Activated naive CD4-positive, alpha-beta T cell treated with anti-CD3 and anti-CD28 coated beads, Interleukin-2, amount 50 U/mL, for 24 hours (primary cell): ENCODE data around the gene TMEM150B.

ENCODE experiments used
- H3K27ac Mint-ChIP-seq: one replicate; pipeline ENCODE4 v1.8.0; 2021; ENCODE audit warnings: mild to moderate bottlenecking, mixed read lengths
- H3K27me3 Mint-ChIP-seq: one replicate; pipeline ENCODE4 v1.8.0; 2021; ENCODE audit warnings: mixed read lengths
- H3K36me3 Mint-ChIP-seq: one replicate; pipeline ENCODE4 v1.8.0; 2021; ENCODE audit warnings: mixed read lengths
- H3K4me1 Mint-ChIP-seq: one replicate; pipeline ENCODE4 v1.8.0; 2021; ENCODE audit warnings: mixed read lengths
- H3K4me3 Mint-ChIP-seq: one replicate; pipeline ENCODE4 v1.8.0; 2021; ENCODE audit warnings: mild to moderate bottlenecking, mixed read lengths
- H3K9me3 Mint-ChIP-seq: one replicate; pipeline ENCODE4 v1.8.0; 2021; ENCODE audit warnings: mixed read lengths

Gene TMEM150B

DNA sequence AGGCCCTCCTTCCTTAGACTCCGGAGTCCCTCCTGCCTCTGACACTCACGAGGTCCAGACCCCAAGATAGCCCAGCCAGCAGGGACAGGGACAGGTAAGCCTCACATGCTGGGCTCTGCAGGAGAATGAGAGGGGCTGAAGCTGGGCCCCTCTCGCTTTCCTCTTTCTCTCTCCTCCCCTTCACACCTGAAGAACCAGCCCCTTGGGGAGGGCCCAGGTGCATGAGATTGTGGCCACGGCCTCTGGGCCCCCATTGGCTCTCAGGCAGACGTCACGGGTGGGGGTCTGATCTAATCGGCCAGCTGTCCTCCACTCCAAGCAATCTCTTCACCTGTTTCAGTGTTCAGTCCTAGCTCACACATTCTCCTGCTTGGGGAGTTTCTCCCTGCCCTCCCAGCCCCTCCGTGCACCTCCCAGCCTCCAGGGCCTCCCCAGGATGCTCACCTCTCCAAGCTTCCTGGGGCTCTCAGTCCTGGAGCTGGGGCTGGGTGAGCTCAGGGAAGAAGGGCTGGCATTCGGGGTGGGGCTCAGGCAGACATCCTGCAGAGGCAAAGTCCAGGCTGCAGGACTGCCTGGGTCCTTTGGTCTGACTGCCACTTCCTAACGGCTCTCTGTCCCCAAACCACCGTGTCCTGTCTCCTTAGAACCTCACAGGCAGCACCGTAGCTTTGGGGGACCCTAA is 2.8 kb downstream of the TMEM150B start:
- no peak overlapping the region for H3K4me3 Mint-ChIP-seq
- H3K9me3 Mint-ChIP-seq: no peaks in the 10 kb centered on the region
- peaks cover 2% of the 10 kb centered on the region for H3K27me3 Mint-ChIP-seq
- H3K27ac Mint-ChIP-seq: no peak overlapping the region
- no peaks in the 10 kb centered on the region for H3K4me1 Mint-ChIP-seq
- H3K36me3 Mint-ChIP-seq: no peaks in the 10 kb centered on the region

DNA sequence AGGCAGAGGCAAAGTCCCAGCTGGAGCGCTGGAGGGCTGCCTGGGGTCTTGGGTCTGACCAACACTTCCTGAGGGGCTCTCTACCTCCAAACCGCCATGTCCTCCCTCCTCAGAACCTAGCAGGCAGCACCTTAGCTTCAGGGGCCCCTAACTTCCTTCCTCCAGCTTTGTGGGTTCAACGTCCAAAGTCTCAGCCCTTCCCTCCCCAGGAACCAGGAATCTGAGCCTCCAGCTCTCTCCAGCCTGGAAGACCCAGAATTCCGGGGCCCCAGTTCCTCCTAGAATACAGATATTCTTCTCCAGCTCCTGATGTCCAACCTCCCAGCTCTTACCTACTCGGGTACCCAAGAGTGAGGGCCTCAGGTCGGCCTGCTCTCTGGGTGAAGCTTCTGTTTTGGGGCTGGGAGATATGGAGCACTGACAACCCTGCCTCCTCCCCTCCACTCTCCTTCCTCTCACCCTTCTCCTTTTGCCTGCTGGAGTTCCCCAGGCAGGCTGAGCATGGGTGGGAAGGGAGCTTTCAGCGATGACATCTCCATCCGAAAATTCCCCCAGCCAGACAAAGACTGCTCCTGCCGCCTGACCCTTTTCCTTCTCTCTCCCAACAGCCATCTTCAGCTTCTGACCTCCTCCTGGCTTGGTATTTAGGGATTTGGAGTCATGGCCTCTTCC is 3.5 kb downstream of the TMEM150B start:
- peaks cover 2% of the 10 kb centered on the region for H3K27me3 Mint-ChIP-seq
- H3K36me3 Mint-ChIP-seq: no peaks in the 10 kb centered on the region

DNA sequence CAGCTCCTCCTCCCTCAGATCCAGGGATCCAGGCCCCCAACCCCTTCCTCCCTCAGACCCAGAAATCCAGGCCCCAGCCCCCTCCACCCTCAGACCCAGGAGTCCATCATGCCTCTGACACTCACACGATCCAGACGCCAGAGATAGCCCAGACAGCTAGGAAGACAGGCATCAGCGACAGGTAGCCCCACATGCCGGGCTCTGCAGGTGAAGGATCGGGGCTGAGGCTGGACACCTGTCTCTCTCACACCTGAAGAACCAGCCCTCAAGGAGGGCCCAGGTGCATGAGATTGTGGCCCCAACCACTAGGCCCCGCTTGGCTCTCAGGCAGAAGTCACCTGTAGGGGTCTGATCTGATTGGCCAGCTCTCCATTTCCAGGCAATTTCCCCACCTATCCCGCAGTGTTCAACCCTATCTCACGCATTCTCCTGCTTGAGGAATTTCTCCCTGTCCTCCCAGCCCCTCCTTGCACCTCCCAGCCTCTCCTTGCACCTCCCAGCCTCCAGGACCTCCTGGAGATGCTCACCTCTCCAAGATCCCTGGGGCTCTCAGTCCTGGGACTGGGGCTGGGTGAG is 4.2 kb downstream of the TMEM150B start:
- Mint-ChIP-seq H3K36me3 (no peaks in the 10 kb centered on the region), H3K4me3 (no peak overlapping the region)

More for the DNA sequence above, 3.5 kb downstream of the TMEM150B start:
- no peaks in the 10 kb centered on the region for H3K9me3 Mint-ChIP-seq
- H3K4me1 Mint-ChIP-seq: no peaks in the 10 kb centered on the region
- H3K27ac Mint-ChIP-seq: no peak overlapping the region
- H3K4me3 Mint-ChIP-seq: no peak overlapping the region

DNA sequence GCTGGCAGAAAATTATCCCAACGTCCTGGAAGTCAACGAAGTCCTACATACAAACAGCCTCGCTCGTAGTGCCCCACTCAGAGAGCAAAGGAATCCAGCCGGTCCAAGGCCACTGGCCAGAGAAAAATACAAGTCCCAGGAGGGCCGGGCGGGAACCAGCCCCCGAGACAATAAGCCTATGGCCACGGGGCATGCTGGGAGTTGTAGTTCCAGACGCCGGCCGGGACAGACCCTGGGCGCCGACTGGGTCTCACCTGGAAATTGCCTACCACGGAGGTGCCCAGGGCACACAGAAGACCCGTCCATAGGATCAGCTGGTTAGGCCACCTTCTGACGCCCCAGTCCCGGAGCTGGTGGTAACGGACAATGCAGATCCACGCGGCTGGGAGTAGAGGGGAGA is 5.4 kb downstream of the TMEM150B start:
- no peaks in the 10 kb centered on the region for H3K9me3 Mint-ChIP-seq
- no peaks in the 10 kb centered on the region for H3K36me3 Mint-ChIP-seq
- no peak overlapping the region for H3K4me3 Mint-ChIP-seq
- no peak overlapping the region for H3K27ac Mint-ChIP-seq
- peaks cover 2% of the 10 kb centered on the region for H3K27me3 Mint-ChIP-seq
- H3K4me1 Mint-ChIP-seq: no peaks in the 10 kb centered on the region

More for the DNA sequence above, 4.2 kb downstream of the TMEM150B start:
- Mint-ChIP-seq H3K9me3 (no peaks in the 10 kb centered on the region), H3K27me3 (peaks cover 2% of the 10 kb centered on the region), H3K27ac (no peak overlapping the region), H3K4me1 (no peaks in the 10 kb centered on the region)

DNA sequence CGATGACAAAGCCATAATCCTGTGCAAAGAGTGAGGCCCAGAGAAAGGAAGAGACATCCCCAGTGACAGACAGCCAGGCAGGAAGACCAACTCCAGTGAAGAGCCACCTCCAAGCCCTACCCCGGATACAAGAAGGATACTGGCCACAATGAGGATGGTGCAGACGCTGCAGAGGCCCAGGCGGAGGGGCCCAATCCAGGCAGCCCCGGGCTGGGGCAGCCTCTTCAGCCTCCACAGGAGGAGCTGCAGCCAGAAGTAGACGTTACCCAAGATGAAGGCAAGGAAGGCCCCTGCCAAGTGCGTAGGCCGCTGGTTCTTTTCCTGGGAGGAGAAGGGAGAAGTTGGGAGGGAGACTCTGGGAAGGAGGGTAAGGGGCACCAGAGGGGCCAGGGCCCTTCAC is 8.5 kb downstream of the TMEM150B start:
- Mint-ChIP-seq H3K27me3 (no peaks in the 10 kb centered on the region), H3K9me3 (no peaks in the 10 kb centered on the region), H3K4me3 (no peak overlapping the region), H3K27ac (peak overlapping the region; percentile 43), H3K4me1 (no peaks in the 10 kb centered on the region), H3K36me3 (no peaks in the 10 kb centered on the region)

DNA sequence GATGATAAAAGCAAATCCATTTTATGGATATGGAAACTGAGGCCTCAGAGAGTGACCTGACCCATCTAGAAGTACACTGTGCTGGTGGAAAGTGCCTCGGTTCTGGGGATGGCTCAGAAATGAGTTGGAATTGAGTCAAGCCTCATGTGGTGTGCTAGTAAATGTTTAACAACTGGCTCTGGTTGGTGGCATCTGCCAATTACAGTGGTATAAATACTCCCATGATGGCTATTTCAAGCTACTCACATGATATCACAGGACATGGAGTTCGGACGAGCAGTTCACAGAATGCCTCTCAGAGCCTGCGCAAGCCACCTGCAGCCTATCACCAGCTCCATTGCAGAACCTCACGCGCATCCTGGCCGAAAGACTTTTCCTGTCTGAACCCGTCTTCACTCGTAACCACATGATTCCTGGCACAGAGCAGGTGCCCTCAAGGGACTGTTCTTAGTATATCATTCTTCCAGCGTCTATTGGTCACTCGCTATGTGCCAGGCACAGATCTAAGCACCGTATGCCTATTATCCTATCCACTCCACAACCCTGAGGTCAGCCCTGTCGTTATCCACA is 9.1 kb downstream of the TMEM150B start:
- Mint-ChIP-seq H3K9me3 (no peaks in the 10 kb centered on the region), H3K4me3 (no peak overlapping the region), H3K36me3 (no peaks in the 10 kb centered on the region), H3K27me3 (no peaks in the 10 kb centered on the region), H3K4me1 (no peaks in the 10 kb centered on the region), H3K27ac (peak overlapping the region; percentile 43)

DNA sequence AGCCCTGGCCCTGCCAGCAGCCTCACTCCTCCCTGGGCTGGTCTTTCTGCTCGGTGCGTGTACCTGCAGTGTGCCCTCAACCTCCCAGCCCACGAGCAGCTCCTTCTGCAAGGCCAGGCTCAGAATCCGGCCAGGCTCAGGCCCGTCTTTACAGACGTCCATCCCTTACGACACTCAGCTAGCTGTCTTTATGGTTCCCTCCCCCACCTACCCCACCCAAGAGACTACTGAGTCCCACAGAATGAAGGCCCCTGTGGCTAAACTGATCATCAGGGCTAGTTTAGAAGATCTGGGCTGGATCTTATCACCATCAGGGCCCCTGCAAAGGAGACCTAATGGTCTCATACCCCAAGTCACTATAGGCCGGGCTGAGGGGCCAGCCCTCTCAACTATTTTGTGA is 10.7 kb downstream of the TMEM150B start:
- Mint-ChIP-seq H3K4me3 (no peak overlapping the region), H3K9me3 (no peaks in the 10 kb centered on the region), H3K4me1 (no peaks in the 10 kb centered on the region), H3K27me3 (no peaks in the 10 kb centered on the region), H3K27ac (no peak overlapping the region), H3K36me3 (no peaks in the 10 kb centered on the region)

DNA sequence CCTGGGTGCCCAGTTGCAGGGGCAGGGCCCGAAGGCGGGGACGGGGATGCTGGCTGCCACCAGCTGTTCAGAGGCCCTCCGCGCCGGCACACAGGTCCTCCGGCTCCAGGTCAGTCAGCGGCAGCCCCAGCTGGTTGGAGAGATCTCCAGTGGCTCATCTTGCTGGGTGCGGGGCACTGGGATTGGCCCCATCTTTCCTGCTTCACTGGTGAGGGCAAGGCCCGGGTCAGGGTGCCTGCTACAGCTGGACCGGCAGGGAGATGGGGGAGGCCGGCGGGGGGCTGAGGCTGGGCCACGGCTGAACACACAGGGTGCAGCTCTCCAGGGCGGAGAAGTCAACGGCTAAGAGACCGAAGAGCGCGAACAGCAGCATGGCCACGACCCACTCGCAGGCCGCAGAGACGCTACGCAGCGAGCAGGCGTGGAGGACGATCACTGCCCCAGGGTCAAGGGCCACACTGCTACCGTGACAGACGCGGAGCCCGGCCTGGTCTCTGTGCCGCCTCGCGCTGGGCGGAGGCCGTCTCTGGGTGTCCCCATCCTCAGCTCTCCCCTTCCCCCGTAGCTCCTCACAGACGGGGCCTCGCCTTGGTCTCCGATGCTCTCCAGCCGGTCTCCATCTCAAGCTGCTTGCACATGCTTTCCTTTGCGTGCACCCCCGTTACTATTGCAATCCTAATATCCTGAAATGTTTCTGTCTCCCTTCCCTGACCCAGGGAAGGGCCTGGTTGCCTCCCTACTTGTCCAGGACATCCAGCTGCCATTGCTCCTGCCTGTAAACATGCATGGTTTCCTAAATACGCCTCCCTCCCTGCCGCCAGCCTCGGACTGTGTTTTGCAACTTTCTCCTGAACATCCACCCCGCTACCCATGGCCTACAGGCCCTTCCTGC is 12.3 kb downstream of the TMEM150B start:
- Mint-ChIP-seq H3K4me1 (no peaks in the 10 kb centered on the region), H3K27ac (no peak overlapping the region), H3K36me3 (no peaks in the 10 kb centered on the region), H3K9me3 (no peaks in the 10 kb centered on the region), H3K4me3 (no peak overlapping the region), H3K27me3 (no peaks in the 10 kb centered on the region)

DNA sequence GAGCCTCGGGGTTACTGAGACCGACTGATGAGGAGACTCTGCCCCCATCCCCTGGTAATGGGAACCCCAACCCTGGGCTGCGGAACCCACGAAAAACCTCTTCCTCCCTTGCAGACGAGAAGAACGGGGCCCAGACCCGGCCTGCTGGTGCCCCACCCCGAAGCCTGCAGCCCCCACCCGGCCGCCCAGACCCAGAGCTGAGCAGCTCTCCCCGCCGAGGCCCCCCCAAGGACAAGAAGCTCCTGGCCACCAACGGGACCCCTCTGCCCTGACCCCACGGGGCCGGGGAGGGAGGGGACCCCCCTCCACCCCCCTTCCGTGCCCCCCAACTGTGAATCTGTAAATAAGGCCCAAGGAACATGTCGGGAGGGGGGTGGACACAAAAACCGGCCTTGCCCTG is 13.3 kb downstream of the TMEM150B start:
- Mint-ChIP-seq H3K9me3 (no peaks in the 10 kb centered on the region), H3K4me3 (no peak overlapping the region), H3K27me3 (no peaks in the 10 kb centered on the region), H3K4me1 (no peaks in the 10 kb centered on the region), H3K36me3 (no peaks in the 10 kb centered on the region), H3K27ac (no peak overlapping the region)

DNA sequence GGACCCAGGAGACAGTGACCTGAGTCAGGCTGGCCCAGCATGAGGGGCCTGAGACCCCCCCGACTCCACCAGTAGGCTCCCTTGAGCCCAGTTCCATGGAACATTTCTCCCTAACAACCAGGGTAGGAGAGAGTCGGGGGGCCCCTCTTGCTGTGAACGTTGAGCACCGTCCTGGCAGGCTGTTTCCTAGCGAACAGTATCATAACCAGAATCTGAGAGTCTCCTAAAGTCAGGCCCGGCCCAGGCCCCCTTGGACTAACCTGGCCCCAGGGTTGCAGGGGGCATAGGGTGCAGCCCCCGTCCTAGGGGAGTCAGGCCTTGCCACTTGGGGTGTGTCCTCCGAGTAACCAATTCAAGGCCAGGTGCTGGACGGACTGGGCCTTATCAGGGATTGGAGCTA is 13.7 kb downstream of the TMEM150B start:
- Mint-ChIP-seq H3K27me3 (no peaks in the 10 kb centered on the region), H3K4me3 (no peak overlapping the region), H3K4me1 (no peaks in the 10 kb centered on the region), H3K27ac (no peak overlapping the region), H3K9me3 (no peaks in the 10 kb centered on the region), H3K36me3 (no peaks in the 10 kb centered on the region)

DNA sequence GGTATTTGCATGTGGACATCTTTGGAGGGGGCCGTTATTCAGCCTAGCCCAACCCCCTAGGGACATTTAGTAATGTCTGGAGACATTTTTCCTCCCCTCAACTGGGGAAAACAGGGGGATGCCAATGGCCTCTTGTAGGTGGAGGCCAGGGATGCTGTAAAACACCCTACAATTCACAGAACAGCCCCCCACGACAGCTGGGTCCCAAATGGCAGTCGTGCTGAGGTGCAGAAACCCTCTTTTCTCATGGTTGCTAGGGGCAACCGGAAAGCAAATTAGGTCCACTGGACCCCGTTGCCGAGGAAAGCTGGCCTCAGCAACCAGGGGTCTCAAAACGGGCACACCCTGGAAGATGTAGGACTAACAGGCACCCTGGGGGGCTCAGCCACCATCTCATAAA is 14.6 kb downstream of the TMEM150B start:
- Mint-ChIP-seq H3K4me3 (no peak overlapping the region), H3K27me3 (no peaks in the 10 kb centered on the region), H3K4me1 (peaks cover under 1% of the 10 kb centered on the region), H3K36me3 (no peaks in the 10 kb centered on the region), H3K9me3 (no peaks in the 10 kb centered on the region), H3K27ac (no peak overlapping the region)

DNA sequence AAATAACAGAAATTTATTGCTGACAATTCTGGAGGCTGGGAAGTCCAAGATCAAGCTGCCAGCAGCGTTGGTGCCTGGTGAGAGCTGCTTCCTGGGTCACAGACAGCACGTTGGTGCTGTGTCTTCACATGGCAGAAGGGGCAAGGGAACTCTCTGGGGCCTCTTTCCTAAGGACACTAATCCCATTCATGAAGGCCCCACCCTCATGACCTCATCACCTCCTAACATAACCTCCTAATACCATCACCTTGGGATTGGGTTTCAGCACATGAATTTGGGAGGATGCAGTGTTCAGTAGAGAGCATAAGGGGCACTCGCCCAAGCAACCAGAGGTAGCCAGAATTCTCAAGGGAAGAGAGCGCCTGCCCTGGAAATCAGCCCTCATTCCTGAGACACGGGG is 15.7 kb downstream of the TMEM150B start:
- no peaks in the 10 kb centered on the region for H3K36me3 Mint-ChIP-seq
- H3K4me1 Mint-ChIP-seq: peaks cover 3% of the 10 kb centered on the region
- no peak overlapping the region for H3K27ac Mint-ChIP-seq
- no peak overlapping the region for H3K4me3 Mint-ChIP-seq
- no peaks in the 10 kb centered on the region for H3K9me3 Mint-ChIP-seq
- H3K27me3 Mint-ChIP-seq: no peaks in the 10 kb centered on the region

DNA sequence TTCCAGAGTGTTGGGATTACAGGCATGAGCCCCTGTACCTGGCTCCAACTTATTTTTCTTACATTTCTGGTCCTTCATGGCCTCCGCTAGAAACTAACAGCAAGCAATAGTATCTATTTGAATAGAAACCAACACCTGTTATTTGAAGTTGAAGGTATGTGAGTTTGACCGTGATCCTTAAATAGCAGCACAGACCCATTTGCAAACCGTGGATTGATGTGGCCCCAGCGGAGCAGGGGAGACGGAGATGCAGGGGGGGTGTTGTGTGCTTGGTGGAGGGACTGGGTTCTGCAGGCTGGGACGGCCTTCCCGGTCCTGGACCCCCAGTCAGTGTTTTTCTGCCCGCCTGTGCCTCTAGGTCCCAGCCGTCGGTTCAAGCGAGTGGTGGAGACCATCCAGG is 16.9 kb downstream of the TMEM150B start:
- Mint-ChIP-seq H3K36me3 (no peaks in the 10 kb centered on the region), H3K4me1 (peaks cover 3% of the 10 kb centered on the region), H3K4me3 (no peak overlapping the region), H3K27ac (no peak overlapping the region), H3K27me3 (no peaks in the 10 kb centered on the region), H3K9me3 (no peaks in the 10 kb centered on the region)

DNA sequence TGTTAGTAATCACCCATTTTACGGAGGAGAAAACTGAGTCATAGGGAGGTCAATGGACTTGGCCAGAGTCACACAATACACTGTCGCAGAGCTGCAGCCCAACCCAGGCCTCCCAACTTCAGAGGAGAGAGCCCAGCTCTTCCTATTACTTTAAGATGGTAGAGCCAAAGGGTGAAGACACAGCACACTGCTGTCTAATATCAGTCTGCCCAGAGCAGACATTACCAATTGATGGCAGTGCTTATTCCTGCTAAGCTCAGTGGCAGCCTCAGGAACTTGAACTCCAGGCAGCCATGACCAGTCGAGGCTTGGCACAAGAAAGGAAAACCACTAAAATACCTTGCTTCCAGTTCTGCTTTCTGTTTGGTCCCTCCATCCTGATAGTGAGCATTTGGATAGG is 18.4 kb downstream of the TMEM150B start:
- H3K36me3 Mint-ChIP-seq: no peaks in the 10 kb centered on the region
- H3K27me3 Mint-ChIP-seq: no peaks in the 10 kb centered on the region
- no peak overlapping the region for H3K4me3 Mint-ChIP-seq
- H3K9me3 Mint-ChIP-seq: no peaks in the 10 kb centered on the region
- no peak overlapping the region for H3K27ac Mint-ChIP-seq
- peaks cover 8% of the 10 kb centered on the region for H3K4me1 Mint-ChIP-seq

DNA sequence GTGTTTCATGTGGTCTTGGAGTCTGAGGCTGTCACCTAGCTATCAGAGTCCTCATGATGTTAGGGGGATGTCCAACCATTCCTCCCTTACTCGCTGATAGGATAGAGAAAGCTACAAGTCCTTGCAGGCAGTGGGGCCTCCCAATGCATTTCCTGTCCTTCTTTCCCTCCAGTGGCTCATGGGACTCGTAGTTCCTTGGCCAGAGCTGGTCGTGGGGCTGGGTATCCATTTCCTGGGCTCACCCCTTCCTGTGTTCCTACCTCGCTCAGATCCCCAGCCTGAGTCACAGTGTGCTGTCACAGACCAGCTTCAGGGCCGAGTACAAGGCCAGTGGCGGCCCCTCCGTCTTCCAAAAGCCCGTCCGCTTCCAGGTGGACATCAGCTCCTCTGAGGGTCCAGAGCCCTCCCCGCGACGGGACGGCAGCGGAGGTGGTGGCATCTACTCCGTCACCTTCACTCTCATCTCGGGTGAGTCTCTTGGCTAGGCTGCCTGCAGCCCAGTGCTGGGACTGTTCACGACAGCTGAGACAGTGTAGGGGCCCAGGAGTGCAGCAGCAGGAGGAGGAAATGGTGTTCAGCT is 19.1 kb downstream of the TMEM150B start:
- H3K27me3 Mint-ChIP-seq: no peaks in the 10 kb centered on the region
- H3K9me3 Mint-ChIP-seq: no peaks in the 10 kb centered on the region
- H3K27ac Mint-ChIP-seq: no peak overlapping the region
- H3K36me3 Mint-ChIP-seq: no peaks in the 10 kb centered on the region
- H3K4me3 Mint-ChIP-seq: no peak overlapping the region
- peaks cover 9% of the 10 kb centered on the region for H3K4me1 Mint-ChIP-seq
